Upper lobe of left lung (tissue), 6 donors: ENCODE measurements around the gene SEMA3G. TPM values are rescaled to one million over a fixed set of nuclear protein-coding genes. Genes with fewer than 3 reads are reported as not detected.

ENCODE experiments used
- ATAC-seq, 2 donors: fragments of 200-7000 bp; cut with Tn5 transposase; one replicate each; pipeline ENCODE4 v1.9.1; 2022; ENCODE audit warnings: mild to moderate bottlenecking in 2 of 2, moderate library complexity in 2 of 2; ENCODE audit not compliant: low FRiP score in 2 of 2
- DNase-seq, 2 donors: peaks; one replicate each; pipeline ENCODE4 v3.0.0-alpha.2; 2019 to 2020
- H3K27ac ChIP-seq, 4 donors: fragments of 200-600 bp; sonication (generic); one replicate each; pipeline ENCODE4 v1.5.1; 2016 to 2019
- H3K27me3 ChIP-seq, 4 donors: fragments of 200-600 bp; sonication (generic); one replicate each; pipeline ENCODE4 v1.5.1; 2017 to 2019
- H3K36me3 ChIP-seq, 4 donors: fragments of 200-600 bp; sonication (generic); one replicate each; pipeline ENCODE4 v1.5.1; 2016 to 2019
- H3K4me1 ChIP-seq, 4 donors: fragments of 200-600 bp; sonication (generic); one replicate each; pipeline ENCODE4 v1.5.1; 2018 to 2019
- H3K4me3 ChIP-seq, 4 donors: fragments of 200-600 bp; sonication (generic); one replicate each; pipeline ENCODE4 v1.5.1; 2017 to 2019; ENCODE audit warnings: mild to moderate bottlenecking in 2 of 4, moderate library complexity in 1 of 4
- H3K9me3 ChIP-seq, 4 donors: fragments of 200-600 bp; sonication (generic); one replicate each; pipeline ENCODE4 v1.5.1; 2018 to 2019
- EP300 ChIP-seq, 4 donors: sonication (generic); formaldehyde crosslinking; IDR thresholded peaks; one replicate each; pipeline ENCODE4 v1.5.1; 2017; ENCODE audit warnings: antibody characterized with exemption in 4 of 4, control low read depth in 2 of 4
- POLR2A ChIP-seq, 4 donors: fragments of 450-650 bp; IDR thresholded peaks; one replicate each; pipeline ENCODE4 v1.5.1; 2016 to 2017; ENCODE audit warnings: antibody characterized with exemption in 4 of 4, mild to moderate bottlenecking in 2 of 4
- POLR2AphosphoS5 ChIP-seq, 2 donors: sonication (generic); formaldehyde crosslinking; IDR thresholded peaks; one replicate each; pipeline ENCODE4 v1.5.1; 2017; ENCODE audit warnings: antibody characterized with exemption in 2 of 2
- WGBS, 2 donors: methylation state at CpG; one replicate each; pipeline ENCODE4 v1.1.5; 2017 to 2018; 5-methylcytosine and 5-hydroxymethylcytosine counted together
- total RNA-seq, 6 donors: library from RNA; depleted of rRNA in 4 of 6; stranded (reverse); fragments of >200 nt in 4 of 6; gene quantifications; one replicate each; pipeline versions ENCODE4 v1.1.0 to v1.2.1, GENCODE V29; 2016 to 2021
- TF ChIP-seq, protein P1 (sequence below), 6 experiments: fragments of 450-650 bp in 4 of 6; fragments of 200-600 bp in 2 of 6; sonication (generic) in 2 of 6; IDR thresholded peaks; one replicate each; pipeline ENCODE4 v1.5.1; 2016 to 2019; ENCODE audit warnings: antibody characterized with exemption in 6 of 6
- donor health status: DM: no; HTN: no; CAD: no; lungs with moderate emphysema.
- donor health status: DM: no; HTN: yes; CAD: no; lungs with severe emphysema.

The SEMA3G gene
- total RNA-seq, 6 donors from 2014 or later = 5.1 to 69.0 (median 20.7) TPM

DNA sequence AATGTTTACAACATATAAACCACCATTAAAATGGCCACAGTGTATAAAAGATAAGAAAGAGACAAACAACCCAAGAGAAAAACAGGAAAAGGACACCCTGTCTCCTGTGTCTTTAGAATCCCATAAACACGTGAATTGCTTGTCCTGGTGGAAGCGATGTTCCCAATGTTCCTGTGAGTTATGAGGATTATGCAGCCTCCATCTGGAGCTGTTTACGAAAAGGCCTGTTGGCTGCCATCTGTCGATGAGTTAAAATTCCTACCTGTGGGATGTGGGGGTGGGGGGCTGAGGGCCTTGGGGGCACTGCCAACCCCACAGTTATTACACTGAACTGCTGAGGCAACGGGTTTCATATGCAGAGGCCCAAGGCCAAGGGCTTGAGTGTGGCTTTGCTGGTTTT lies 24.1 kb upstream of the SEMA3G start:
- peaks cover 4 to 46% (median 30%) of the 10 kb centered on the region in 4 donors for H3K36me3 ChIP-seq
- H3K9me3 ChIP-seq = no peaks in the 10 kb centered on the region
- peak overlapping the region in 2 of 4 donors; percentile 54 to 60 for H3K27ac ChIP-seq
- WGBS, 2 donors = 64 to 90% methylated on average over 4 to 5 of the region's 5 CpGs
- ATAC-seq (no peak), DNase-seq (no peak)
- H3K4me1 ChIP-seq = peaks cover 27 to 44% (median 30%) of the 10 kb centered on the region in 4 donors
- H3K27me3 ChIP-seq = no peaks in the 10 kb centered on the region
- no peak overlapping the region for H3K4me3 ChIP-seq
- TF ChIP-seq, protein P1, sequence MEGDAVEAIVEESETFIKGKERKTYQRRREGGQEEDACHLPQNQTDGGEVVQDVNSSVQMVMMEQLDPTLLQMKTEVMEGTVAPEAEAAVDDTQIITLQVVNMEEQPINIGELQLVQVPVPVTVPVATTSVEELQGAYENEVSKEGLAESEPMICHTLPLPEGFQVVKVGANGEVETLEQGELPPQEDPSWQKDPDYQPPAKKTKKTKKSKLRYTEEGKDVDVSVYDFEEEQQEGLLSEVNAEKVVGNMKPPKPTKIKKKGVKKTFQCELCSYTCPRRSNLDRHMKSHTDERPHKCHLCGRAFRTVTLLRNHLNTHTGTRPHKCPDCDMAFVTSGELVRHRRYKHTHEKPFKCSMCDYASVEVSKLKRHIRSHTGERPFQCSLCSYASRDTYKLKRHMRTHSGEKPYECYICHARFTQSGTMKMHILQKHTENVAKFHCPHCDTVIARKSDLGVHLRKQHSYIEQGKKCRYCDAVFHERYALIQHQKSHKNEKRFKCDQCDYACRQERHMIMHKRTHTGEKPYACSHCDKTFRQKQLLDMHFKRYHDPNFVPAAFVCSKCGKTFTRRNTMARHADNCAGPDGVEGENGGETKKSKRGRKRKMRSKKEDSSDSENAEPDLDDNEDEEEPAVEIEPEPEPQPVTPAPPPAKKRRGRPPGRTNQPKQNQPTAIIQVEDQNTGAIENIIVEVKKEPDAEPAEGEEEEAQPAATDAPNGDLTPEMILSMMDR (IDR thresholded peaks at IDR 0.05) = no peak
- TF ChIP-seq POLR2AphosphoS5 (IDR thresholded peaks at IDR 0.05) (no peak), EP300 (IDR thresholded peaks at IDR 0.05) (peak in 1 of 4 donors; percentile 22)

DNA sequence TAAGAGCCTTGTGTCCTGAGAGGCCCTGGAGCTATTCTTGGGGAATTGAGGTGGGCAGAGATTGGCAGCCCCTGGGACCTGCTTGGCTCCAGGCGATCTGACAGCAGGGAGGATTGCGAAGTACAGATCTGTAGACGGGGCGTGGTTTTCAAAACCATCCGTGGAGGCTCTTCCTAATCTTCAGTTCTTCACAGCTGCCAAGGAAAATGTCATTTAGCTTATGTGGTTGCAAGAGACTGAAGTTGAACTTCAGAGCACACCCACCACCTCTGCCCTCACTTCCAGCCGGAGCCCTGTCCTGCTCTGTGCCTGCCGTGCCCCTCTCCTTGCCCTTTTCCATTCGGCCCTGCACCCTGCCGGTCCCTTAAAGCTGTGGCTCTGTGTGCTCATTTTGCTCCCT lies 23.4 kb upstream of the SEMA3G start:
- 52 to 58% methylated on average over 9 of the region's 9 CpGs for WGBS, 2 donors
- Histone ChIP-seq H3K9me3 (no peaks in the 10 kb centered on the region), H3K27ac (peak overlapping the region in 2 of 4 donors; percentile 54 to 60), H3K36me3 (peaks cover 0 to 43% (median 24%) of the 10 kb centered on the region in 4 donors), H3K4me1 (peaks cover 27 to 44% (median 30%) of the 10 kb centered on the region in 4 donors), H3K4me3 (no peak overlapping the region), H3K27me3 (no peaks in the 10 kb centered on the region)
- DNase-seq (no peak), ATAC-seq (peak in 1 of 2 donors; percentile 60)
- TF ChIP-seq POLR2A (IDR thresholded peaks at IDR 0.05) = no peak

DNA sequence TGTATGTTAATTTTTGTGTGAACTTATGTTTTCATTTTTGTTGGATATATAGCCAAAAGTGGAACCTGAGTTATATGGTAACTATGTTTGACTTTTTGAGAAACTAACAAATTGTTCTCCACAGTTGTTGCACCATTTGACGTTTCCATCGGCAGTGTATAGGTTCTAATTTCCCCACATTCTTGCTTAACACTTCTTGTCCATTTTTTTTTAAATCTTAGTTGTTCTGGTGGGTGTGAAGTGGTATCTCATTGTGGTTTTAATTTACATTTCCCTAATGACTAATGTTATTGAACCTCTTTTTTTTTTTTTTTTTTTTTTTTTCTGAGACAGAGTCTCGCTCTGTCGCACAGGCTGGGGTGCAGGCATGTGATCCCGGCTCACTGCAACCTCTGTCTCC lies 18.5 kb upstream of the SEMA3G start:
- Histone ChIP-seq H3K36me3 (peaks cover 18 to 57% (median 33%) of the 10 kb centered on the region in 4 donors), H3K4me1 (peaks cover 3 to 13% (median 10%) of the 10 kb centered on the region in 4 donors), H3K4me3 (no peak overlapping the region), H3K27me3 (no peaks in the 10 kb centered on the region), H3K9me3 (no peaks in the 10 kb centered on the region), H3K27ac (peak overlapping the region in 1 of 4 donors; percentile 17)
- no peak for ATAC-seq
- DNase-seq = no peak
- 62 to 72% methylated on average over 4 to 5 of the region's 5 CpGs for WGBS, 2 donors
- no peak for TF ChIP-seq POLR2A (IDR thresholded peaks at IDR 0.05)
- no peak for TF ChIP-seq POLR2AphosphoS5 (IDR thresholded peaks at IDR 0.05)
- no peak for TF ChIP-seq EP300 (IDR thresholded peaks at IDR 0.05)
- TF ChIP-seq, protein P1 (IDR thresholded peaks at IDR 0.05) = no peak

DNA sequence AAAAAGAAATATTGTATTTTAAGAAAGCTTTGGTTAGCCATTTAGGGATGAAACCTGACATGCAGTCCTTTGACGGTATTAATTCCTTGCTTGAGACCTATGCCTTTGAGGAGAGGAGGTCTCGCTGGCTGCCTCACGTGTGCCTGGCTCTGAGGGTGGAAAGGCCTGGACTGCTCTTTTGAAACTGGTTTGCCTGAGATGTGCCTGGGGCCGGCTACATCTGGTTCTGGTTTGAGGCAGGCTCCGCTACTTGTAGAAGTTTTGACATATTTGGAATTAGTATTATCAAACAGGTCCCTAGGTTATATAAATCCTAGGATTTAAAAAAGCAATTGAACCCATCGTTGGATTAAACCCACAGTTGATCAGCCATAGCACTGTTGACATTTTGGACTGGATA lies 17.0 kb upstream of the SEMA3G start:
- no peak overlapping the region for H3K27ac ChIP-seq
- no peak for DNase-seq
- H3K4me3 ChIP-seq = no peak overlapping the region
- no peaks in the 10 kb centered on the region for H3K27me3 ChIP-seq
- H3K9me3 ChIP-seq = no peaks in the 10 kb centered on the region
- no peak for ATAC-seq
- peaks cover 18 to 66% (median 37%) of the 10 kb centered on the region in 4 donors for H3K36me3 ChIP-seq
- no peak for TF ChIP-seq EP300 (IDR thresholded peaks at IDR 0.05)
- TF ChIP-seq POLR2AphosphoS5 (IDR thresholded peaks at IDR 0.05) = no peak
- WGBS, 2 donors = 87 to 89% methylated on average over 6 of the region's 6 CpGs
- H3K4me1 ChIP-seq = peaks cover 7 to 14% (median 11%) of the 10 kb centered on the region in 4 donors

DNA sequence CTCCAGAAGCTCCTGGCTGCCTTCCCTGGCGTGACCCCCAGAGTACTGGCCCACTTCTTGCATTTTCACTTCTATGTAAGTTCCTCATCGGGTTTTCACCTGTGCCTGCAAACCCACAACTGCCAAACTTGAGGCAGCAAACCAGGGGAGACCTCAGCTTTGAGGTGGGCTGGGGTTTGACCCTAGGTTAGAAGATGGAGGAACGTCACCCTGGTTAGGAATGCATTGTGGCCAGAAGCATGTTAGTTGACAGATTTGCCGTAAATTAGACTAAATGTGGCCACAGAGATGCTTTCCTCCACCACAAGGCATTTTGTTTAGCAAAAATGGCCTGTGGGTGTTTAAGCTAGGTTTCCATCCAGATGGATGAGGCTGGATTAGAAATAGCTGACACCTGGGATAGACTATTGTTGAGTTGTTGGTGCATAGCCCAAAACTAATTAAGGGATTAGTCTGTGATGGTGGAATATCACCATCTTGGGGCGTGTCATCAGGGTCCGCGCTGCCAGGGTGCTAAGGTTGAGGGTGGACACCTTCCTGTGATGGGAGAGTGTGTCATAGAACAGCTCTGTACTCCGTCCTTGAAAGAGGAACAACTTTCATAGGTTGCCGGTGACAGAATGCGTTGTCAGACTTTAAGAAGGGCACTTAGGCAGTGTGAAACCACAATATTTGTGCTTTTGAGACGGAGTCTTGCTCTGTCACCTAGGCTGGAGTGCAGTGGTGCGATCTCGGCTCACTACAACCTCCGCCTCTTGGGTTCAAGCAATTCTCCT lies 14.1 kb upstream of the SEMA3G start:
- WGBS, 2 donors = 92 to 94% methylated on average over 14 of the region's 14 CpGs

More for the DNA sequence above, 14.1 kb upstream of the SEMA3G start:
- peaks cover 18 to 53% (median 33%) of the 10 kb centered on the region in 4 donors for H3K36me3 ChIP-seq
- DNase-seq = no peak
- TF ChIP-seq EP300 (IDR thresholded peaks at IDR 0.05) = no peak
- TF ChIP-seq POLR2A (IDR thresholded peaks at IDR 0.05) = no peak
- TF ChIP-seq, protein P1 (IDR thresholded peaks at IDR 0.05) = no peak
- no peak for TF ChIP-seq POLR2AphosphoS5 (IDR thresholded peaks at IDR 0.05)
- no peaks in the 10 kb centered on the region for H3K9me3 ChIP-seq
- H3K4me1 ChIP-seq = peaks cover 20 to 37% (median 30%) of the 10 kb centered on the region in 4 donors
- no peak for ATAC-seq
- no peak overlapping the region for H3K27ac ChIP-seq
- no peak overlapping the region for H3K4me3 ChIP-seq
- no peaks in the 10 kb centered on the region for H3K27me3 ChIP-seq
